Prostate gland (tissue), 2 donors: Measurements from ENCODE around the gene APOBR.

Experiments
- POLR2AphosphoS5 ChIP-seq: sonication (generic); formaldehyde crosslinking; IDR thresholded peaks from one replicate; pipeline ENCODE4 v1.6.1; 2017; ENCODE audit warnings: antibody characterized with exemption
- TF ChIP-seq, protein P1 (sequence below), 4 experiments: fragments of 200-600 bp in 2 of 4; fragments of 450-650 bp in 2 of 4; sonication (generic) in 2 of 4; IDR thresholded peaks; 1 replicate in 3 of 4; 2 replicates in 1 of 4; pipeline ENCODE4 v1.5.1; 2016 to 2019; ENCODE audit warnings: antibody characterized with exemption in 4 of 4, mild to moderate bottlenecking in 2 of 4, moderate library complexity in 2 of 4

DNA sequence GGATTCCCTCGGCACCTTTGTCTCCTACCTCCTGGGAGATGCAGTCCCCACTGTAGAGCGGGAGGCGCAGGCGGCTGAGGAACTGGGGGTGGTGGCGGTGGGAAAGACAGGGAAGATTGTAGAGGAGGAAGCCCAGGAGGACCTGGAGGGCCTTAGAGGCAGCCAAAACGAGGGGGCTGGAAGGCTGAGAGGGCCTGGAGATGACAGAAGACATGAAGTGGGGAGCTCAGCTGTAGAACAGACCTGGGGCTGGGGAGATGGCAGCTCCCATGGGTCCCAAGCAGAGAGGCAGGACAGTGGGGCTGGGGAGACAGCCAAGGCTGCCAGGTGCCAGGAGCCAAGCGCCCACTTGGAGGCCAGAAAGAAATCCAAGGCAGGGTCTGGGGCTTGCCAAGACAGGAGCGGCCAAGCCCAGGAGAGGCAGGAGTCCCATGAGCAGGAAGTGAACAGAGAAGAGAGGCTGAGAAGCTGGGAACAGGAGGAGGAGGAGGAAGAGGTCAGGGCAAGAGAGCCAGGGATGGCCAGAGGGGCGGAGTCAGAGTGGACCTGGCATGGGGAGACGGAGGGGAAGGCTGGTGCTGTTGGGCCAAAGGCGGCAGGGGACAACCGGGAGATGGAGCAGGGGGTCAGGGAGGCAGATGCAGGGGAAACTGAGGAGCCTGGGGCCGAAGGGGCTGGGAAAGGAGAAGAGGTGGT lies 803 bp downstream of the APOBR start:
- no peak for TF ChIP-seq POLR2AphosphoS5
- TF ChIP-seq, protein P1, sequence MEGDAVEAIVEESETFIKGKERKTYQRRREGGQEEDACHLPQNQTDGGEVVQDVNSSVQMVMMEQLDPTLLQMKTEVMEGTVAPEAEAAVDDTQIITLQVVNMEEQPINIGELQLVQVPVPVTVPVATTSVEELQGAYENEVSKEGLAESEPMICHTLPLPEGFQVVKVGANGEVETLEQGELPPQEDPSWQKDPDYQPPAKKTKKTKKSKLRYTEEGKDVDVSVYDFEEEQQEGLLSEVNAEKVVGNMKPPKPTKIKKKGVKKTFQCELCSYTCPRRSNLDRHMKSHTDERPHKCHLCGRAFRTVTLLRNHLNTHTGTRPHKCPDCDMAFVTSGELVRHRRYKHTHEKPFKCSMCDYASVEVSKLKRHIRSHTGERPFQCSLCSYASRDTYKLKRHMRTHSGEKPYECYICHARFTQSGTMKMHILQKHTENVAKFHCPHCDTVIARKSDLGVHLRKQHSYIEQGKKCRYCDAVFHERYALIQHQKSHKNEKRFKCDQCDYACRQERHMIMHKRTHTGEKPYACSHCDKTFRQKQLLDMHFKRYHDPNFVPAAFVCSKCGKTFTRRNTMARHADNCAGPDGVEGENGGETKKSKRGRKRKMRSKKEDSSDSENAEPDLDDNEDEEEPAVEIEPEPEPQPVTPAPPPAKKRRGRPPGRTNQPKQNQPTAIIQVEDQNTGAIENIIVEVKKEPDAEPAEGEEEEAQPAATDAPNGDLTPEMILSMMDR (IDR thresholded peaks at IDR 0.05): no peak
